Right lobe of liver (tissue), 4 donors: Measurements from ENCODE around the gene LCN1.

Experiments
- CTCF ChIP-seq, 4 donors: fragments of 200-600 bp in 3 of 4; fragments of 450-650 bp in 1 of 4; IDR thresholded peaks; one replicate each; pipeline versions ENCODE4 v1.5.1 to v1.8.0; 2016 to 2022; ENCODE audit warnings: antibody characterized with exemption in 4 of 4, mild to moderate bottlenecking in 2 of 4
- POLR2A ChIP-seq: fragments of 450-650 bp; IDR thresholded peaks from one replicate; pipeline ENCODE4 v1.6.1; 2017; ENCODE audit warnings: antibody characterized with exemption, mild to moderate bottlenecking
- donor health status: DM: no; HTN: no; CAD: no.
- donor health status: DM: no; HTN: no; CAD: no.
- donor health status: DM: no; HTN: yes; CAD: no.

- TF ChIP-seq POLR2A = no peak
- no peak for TF ChIP-seq CTCF (IDR thresholded peaks at IDR 0.05)
Observed at GRCh38 chr9:135492886-135493669, 28.2 kb upstream of the LCN1 start.
